PFSK-1 (cell line): ENCODE data around the gene AHDC1.

Experiments
- POLR2AphosphoS5 ChIP-seq: IDR thresholded peaks from 2 replicates; pipeline ENCODE4 v1.6.1; 2012; ENCODE audit warnings: low read depth, mild to moderate bottlenecking, control low read depth, low read length, moderate library complexity
- SIN3A ChIP-seq: IDR thresholded peaks from 2 replicates; pipeline ENCODE4 v1.6.1; 2012; ENCODE audit warnings: mild to moderate bottlenecking, low read length, moderate library complexity, borderline replicate concordance; ENCODE audit not compliant: insufficient read depth

GRCh38 chr1:27589441-27589840 lies 14.5 kb downstream of the AHDC1 start:
- TF ChIP-seq SIN3A (no peak), POLR2AphosphoS5 (no peak)
